ENCODE measurements around the gene AIF1.

AIF1 gene

DNA sequence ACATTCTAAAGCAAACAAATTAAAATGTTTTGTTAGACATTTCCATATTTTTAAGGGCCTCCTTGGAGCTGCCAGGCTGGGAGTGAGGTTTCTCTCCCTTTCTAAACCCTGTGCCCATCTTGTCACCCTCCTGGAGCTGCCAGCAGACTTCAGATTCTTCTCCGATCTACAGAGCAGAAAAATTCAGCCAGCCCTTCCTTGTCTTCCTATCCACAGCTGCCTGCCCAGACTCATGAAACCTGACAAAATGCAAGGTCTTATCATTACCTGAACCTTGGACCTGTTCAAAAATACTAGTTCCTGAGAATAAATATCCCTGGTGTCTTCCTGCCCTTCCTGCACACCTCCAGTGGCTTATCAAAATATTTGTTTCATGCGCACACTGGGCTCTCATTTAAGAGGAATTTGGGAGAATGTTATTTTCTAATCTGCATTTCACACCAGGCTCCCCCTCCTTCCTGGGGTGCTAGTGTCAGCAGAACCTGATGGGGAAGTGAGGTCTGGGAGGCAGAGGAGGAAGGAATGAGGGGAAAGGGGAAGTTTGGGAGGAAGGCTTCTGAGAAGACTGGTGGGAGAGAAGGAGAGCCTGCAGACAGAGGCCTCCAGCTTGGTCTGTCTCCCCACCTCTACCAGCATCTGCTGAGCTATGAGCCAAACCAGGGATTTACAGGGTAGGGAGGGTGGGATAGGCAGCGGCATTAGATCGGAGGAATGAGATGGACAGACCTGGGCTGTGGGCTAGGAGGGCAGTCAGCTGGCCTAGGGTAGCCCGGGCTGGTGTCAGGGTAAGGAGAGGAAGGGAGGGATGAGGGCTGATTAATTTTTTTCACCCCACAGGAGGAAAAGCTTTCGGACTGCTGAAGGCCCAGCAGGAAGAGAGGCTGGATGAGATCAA, at the start of gene AIF1:
Gene AIF1 (plus strand): TSS at position 551 of the 895 bp plus-strand sequence. CDS start 96 bp downstream, at position 647.
- no peak for DNase-seq

DNA sequence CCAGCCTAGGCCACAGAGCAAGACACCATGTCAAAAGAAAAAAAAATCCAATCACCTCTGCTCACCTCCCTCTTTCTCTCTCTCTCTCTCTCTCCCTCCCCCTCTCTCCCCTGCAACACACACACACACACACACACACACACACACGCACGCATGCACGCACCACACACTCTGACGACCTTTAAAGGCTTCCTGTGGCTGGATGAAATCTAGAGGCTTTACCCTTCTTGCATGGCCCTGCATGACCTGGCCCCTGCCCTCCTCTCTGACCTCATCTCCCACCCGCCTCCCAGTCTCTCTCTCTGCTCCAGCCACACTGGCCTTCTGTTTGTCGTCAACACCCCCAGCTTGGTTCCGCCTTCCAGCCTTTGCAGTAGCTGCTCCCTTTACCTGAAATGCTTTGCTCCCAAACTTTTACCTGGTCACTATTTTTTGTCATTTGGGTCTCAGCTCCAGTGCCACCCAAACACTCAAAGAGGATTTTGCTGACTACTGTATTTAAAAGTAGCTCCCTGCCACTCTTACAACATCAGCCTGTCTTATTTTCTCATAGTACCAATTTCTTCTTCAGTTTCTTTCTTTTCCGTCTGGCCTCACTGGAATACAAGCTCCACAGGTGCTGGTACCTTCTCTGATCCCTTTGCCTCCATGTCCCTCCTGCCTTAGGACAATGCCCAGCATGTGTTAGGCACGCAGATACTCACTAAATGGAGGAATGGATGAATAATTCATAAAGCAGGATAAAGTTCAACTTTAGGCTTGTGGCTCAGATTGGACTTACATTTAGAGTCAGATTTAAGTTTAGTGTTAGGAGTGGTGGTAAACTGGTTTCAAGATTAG, 47.3 kb upstream of the AIF1 start:
- no peak for DNase-seq

DNA sequence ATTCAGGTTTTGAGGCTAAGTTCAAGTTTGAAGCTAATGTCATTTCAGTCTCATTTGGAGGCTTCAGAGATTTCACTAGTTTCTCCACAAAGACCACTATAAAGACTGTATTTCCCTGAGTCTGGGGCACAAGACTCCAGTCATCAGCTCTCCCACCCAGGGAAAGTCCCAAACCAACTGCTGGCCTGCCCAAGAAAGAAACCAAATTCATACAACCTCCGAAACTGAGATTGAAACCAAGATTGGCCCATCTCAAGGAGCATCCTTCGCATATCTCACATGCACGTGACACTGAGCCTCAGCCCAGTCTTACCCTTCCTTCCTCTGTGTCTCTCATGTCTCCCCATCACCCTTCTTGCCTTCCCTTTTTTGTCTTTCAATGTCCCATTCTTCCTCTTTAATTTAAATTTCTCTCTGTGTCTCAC, 46.5 kb upstream of the AIF1 start:
- no peak for DNase-seq

DNA sequence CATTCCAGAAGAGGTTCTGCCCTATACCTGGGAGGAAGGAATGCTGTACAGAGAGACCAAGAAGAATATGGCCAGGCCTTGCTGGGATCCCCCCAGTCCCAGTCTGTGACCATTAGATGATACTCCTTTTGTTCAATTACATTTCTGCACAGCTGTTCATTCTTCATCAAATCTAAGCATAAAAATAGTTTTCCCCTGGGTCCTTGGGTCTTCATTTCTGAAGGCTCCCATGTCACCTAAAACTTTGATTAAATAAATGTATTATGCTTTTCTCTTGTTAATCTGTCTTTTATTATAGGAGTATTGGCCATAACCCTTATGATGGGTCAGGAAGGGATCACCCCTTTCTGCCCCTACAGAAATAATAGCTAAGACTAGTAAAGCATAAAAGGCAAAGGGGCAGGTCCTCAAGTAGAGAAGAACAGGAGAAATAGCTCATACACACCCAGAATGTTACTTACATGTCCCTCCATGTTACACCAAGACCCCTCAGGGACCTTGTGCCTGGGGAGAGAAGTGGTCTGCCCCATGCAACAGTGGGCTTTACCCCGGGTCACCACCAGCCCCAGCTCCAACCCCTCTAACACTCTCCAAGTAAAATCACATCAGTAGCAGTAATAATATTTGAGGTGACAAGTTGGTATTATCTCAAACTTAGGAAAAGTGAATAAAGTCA, 45.0 kb upstream of the AIF1 start:
- DNase-seq, result no peak

DNA sequence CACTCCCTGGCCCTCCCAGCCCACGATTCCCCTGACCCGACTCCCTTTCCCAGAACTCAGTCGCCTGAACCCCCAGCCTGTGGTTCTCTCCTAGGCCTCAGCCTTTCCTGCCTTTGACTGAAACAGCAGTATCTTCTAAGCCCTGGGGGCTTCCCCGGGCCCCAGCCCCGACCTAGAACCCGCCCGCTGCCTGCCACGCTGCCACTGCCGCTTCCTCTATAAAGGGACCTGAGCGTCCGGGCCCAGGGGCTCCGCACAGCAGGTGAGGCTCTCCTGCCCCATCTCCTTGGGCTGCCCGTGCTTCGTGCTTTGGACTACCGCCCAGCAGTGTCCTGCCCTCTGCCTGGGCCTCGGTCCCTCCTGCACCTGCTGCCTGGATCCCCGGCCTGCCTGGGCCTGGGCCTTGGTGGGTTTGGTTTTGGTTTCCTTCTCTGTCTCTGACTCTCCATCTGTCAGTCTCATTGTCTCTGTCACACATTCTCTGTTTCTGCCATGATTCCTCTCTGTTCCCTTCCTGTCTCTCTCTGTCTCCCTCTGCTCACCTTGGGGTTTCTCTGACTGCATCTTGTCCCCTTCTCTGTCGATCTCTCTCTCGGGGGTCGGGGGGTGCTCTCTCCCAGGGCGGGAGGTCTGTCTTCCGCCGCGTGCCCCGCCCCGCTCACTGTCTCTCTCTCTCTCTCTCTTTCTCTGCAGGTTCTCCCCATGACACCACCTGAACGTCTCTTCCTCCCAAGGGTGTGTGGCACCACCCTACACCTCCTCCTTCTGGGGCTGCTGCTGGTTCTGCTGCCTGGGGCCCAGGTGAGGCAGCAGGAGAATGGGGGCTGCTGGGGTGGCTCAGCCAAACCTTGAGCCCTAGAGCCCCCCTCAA, 42.8 kb upstream of the AIF1 start, which contains the start of gene LTA:
Gene LTA (plus strand): TSS at position 249 of the 871 bp plus-strand sequence. CDS start 454 bp downstream, at position 703.
- no peak for DNase-seq

DNA sequence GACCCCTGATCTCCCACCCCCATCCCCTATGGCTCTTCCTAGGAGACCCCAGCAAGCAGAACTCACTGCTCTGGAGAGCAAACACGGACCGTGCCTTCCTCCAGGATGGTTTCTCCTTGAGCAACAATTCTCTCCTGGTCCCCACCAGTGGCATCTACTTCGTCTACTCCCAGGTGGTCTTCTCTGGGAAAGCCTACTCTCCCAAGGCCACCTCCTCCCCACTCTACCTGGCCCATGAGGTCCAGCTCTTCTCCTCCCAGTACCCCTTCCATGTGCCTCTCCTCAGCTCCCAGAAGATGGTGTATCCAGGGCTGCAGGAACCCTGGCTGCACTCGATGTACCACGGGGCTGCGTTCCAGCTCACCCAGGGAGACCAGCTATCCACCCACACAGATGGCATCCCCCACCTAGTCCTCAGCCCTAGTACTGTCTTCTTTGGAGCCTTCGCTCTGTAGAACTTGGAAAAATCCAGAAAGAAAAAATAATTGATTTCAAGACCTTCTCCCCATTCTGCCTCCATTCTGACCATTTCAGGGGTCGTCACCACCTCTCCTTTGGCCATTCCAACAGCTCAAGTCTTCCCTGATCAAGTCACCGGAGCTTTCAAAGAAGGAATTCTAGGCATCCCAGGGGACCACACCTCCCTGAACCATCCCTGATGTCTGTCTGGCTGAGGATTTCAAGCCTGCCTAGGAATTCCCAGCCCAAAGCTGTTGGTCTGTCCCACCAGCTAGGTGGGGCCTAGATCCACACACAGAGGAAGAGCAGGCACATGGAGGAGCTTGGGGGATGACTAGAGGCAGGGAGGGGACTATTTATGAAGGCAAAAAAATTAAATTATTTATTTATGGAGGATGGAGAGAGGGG, 41.6 kb upstream of the AIF1 start:
- DNase-seq, result no peak

DNA sequence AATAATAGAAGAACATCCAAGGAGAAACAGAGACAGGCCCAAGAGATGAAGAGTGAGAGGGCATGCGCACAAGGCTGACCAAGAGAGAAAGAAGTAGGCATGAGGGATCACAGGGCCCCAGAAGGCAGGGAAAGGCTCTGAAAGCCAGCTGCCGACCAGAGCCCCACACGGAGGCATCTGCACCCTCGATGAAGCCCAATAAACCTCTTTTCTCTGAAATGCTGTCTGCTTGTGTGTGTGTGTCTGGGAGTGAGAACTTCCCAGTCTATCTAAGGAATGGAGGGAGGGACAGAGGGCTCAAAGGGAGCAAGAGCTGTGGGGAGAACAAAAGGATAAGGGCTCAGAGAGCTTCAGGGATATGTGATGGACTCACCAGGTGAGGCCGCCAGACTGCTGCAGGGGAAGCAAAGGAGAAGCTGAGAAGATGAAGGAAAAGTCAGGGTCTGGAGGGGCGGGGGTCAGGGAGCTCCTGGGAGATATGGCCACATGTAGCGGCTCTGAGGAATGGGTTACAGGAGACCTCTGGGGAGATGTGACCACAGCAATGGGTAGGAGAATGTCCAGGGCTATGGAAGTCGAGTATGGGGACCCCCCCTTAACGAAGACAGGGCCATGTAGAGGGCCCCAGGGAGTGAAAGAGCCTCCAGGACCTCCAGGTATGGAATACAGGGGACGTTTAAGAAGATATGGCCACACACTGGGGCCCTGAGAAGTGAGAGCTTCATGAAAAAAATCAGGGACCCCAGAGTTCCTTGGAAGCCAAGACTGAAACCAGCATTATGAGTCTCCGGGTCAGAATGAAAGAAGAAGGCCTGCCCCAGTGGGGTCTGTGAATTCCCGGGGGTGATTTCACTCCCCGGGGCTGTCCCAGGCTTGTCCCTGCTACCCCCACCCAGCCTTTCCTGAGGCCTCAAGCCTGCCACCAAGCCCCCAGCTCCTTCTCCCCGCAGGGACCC, 40.6 kb upstream of the AIF1 start:
- DNase-seq, result no peak

DNA sequence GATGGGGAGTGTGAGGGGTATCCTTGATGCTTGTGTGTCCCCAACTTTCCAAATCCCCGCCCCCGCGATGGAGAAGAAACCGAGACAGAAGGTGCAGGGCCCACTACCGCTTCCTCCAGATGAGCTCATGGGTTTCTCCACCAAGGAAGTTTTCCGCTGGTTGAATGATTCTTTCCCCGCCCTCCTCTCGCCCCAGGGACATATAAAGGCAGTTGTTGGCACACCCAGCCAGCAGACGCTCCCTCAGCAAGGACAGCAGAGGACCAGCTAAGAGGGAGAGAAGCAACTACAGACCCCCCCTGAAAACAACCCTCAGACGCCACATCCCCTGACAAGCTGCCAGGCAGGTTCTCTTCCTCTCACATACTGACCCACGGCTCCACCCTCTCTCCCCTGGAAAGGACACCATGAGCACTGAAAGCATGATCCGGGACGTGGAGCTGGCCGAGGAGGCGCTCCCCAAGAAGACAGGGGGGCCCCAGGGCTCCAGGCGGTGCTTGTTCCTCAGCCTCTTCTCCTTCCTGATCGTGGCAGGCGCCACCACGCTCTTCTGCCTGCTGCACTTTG, 39.6 kb upstream of the AIF1 start, which contains the start of gene TNF:
Gene TNF (plus strand): TSS at position 231 of the 567 bp plus-strand sequence. CDS start 177 bp downstream, at position 408.
- no peak for DNase-seq

DNA sequence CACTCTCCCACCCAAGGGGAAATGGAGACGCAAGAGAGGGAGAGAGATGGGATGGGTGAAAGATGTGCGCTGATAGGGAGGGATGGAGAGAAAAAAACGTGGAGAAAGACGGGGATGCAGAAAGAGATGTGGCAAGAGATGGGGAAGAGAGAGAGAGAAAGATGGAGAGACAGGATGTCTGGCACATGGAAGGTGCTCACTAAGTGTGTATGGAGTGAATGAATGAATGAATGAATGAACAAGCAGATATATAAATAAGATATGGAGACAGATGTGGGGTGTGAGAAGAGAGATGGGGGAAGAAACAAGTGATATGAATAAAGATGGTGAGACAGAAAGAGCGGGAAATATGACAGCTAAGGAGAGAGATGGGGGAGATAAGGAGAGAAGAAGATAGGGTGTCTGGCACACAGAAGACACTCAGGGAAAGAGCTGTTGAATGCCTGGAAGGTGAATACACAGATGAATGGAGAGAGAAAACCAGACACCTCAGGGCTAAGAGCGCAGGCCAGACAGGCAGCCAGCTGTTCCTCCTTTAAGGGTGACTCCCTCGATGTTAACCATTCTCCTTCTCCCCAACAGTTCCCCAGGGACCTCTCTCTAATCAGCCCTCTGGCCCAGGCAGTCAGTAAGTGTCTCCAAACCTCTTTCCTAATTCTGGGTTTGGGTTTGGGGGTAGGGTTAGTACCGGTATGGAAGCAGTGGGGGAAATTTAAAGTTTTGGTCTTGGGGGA, 38.9 kb upstream of the AIF1 start:
- DNase-seq, result no peak

DNA sequence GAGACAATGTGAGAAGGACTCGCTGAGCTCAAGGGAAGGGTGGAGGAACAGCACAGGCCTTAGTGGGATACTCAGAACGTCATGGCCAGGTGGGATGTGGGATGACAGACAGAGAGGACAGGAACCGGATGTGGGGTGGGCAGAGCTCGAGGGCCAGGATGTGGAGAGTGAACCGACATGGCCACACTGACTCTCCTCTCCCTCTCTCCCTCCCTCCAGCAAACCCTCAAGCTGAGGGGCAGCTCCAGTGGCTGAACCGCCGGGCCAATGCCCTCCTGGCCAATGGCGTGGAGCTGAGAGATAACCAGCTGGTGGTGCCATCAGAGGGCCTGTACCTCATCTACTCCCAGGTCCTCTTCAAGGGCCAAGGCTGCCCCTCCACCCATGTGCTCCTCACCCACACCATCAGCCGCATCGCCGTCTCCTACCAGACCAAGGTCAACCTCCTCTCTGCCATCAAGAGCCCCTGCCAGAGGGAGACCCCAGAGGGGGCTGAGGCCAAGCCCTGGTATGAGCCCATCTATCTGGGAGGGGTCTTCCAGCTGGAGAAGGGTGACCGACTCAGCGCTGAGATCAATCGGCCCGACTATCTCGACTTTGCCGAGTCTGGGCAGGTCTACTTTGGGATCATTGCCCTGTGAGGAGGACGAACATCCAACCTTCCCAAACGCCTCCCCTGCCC, 38.0 kb upstream of the AIF1 start:
- DNase-seq, result no peak

DNA sequence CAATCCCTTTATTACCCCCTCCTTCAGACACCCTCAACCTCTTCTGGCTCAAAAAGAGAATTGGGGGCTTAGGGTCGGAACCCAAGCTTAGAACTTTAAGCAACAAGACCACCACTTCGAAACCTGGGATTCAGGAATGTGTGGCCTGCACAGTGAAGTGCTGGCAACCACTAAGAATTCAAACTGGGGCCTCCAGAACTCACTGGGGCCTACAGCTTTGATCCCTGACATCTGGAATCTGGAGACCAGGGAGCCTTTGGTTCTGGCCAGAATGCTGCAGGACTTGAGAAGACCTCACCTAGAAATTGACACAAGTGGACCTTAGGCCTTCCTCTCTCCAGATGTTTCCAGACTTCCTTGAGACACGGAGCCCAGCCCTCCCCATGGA, 37.5 kb upstream of the AIF1 start:
- DNase-seq, result no peak

DNA sequence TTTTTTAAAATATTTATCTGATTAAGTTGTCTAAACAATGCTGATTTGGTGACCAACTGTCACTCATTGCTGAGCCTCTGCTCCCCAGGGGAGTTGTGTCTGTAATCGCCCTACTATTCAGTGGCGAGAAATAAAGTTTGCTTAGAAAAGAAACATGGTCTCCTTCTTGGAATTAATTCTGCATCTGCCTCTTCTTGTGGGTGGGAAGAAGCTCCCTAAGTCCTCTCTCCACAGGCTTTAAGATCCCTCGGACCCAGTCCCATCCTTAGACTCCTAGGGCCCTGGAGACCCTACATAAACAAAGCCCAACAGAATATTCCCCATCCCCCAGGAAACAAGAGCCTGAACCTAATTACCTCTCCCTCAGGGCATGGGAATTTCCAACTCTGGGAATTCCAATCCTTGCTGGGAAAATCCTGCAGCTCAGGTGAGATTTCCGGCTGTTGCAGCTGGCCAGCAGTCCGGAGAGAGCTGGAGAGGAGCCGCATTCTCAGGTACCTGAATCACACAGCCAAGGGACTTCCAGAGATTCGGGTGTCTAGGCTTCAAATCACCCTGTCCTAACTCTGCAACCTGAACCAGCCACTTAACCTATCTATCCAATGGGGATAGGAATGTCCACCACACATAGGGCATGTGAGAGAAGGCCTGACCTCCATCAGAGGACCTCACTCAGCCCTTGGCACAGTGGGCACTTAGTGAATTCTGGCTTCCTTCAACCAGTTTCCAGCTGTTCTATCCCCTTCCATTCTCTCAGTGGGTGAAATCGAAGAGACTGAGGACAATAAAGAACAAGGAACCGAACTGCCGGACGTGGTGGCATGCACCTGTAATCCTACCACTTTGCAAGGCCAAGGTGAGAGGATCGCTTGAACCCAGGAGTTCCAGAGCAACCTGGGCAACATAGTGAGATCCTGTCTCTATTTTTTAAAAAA, 36.6 kb upstream of the AIF1 start:
- DNase-seq, result no peak

DNA sequence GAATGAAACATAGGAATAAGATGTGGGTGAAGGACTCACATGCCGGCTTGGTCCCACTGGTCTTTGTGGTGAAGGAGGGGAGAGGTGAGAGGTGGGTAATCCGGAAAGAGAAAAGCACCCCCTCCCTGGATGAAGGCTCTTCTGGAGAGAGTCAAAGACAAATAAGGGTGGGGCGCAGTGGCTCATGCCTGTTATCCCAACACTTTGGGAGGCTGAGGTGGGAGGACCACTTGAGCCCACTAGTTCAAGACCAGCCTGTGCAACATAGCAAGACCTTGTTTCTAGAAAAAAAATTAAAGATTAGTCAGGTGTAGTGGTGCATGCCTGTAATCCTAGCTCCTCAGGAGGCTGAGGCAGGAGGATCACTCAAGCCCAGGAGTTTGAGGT, 35.9 kb upstream of the AIF1 start:
- no peak for DNase-seq

DNA sequence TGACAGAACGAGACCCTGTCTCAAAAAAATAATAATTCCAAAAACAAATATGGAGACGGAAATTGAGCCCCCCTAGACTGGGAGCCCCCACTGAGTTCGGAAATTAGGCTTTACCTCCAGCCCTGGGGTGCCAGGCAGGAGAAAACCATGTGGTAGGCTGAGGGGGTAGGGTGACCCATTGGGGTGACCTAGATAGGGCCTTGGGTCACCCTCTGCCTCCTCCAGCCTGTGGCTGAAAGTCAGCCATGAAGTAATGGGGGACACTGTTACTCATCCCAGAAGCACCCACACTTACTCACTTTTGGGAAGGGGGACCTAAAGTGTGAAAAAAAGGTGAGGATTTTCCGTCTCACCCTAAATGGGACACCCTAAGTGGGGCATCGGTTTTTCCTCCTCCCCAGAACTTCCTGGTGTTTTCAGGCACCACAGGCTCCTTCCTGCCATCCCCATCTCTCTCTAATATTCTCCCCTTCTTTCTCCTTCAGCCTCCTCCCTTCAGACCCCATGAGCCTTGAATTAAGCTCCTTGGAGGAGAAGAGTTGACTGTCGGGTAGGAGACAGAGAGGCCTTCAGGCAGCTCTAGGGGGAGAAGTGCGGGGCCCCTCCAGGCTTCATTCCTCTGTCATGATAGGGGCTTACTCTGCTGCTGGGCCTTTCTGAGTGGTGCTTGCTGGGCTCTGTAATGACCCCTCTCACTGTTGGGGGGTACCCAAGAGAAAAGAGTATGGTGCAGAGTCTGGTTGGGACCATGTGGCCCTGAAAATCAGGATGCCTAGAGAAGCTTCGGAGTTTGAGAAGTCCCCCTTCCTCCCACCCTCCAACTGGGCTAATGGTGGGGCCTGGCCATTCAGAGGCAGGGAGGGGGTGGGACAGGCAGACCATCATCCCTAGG, 35.2 kb upstream of the AIF1 start:
- no peak for DNase-seq

DNA sequence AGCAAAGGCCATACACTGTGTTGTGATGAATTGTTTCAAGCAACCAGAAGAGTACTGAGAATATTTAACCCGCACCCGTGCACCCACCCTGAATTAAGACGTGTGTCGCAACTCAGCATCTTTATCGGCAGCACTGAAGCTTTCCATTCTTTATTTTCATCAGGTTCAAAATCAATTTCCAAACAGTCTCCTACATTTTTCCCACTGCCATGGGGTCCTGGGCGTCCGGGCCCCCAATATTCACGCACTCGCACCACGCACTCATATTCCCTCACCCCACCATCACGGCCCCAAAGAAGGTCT, 34.6 kb upstream of the AIF1 start:
- DNase-seq, result no peak

DNA sequence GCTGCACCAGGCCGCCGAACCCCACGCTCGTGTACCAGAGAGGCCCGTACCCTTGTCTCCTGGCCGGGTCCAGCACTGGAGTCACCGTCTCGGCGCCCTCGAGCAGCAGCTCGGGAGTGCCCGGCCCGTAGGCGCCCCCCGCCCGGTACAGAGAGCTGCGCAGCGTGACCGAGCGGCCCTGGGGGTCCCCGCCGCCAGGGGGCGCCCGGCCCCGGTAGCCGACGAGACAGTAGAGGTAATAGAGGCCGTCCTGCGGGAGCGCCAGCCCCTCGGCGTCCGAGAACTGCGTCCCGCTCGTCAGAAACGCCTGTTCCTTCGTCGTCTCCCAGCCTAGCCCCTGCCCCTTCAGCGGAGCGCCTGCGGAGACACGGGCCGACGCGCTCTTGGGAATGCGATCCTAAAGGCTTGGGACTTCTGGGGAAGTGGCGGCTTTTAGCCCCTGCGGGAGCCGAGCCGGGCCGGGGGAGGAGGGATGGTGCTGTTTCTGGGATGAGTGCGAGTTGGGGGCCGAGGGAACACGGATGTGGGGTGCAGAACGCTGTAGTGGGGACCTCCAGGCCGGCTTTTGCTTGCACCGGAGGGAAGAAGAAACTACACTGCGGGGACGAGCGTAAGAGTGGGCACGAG, 34.1 kb upstream of the AIF1 start:
- DNase-seq, result peak; percentile 71

All from HCEC 1CT (cell line).